AG04449 (cell line): Measurements from ENCODE around the gene KCNMA1.

Source experiments
- CTCF ChIA-PET: fragments of 350-600 bp; formaldehyde crosslinking; extraction: SDS; loops from one replicate; lab custom pipeline; 2021; ENCODE audit warnings: antibody characterized with exemption; lab: Yijun Ruan, JAX
- POLR2A ChIA-PET: fragments of 400-600, 350-600 bp; formaldehyde crosslinking; extraction: SDS; loops from one replicate; lab custom pipeline; 2020; ENCODE audit warnings: antibody characterized with exemption, inconsistent platforms; lab: Yijun Ruan, JAX
- DNase-seq: peaks from one replicate; pipeline ENCODE4 v3.0.0-alpha.2; 2010; ENCODE audit warnings: low read depth, low spot score
- H3K4me3 ChIP-seq: 2 replicates; pipeline ENCODE4 v1.5.1; 2011; ENCODE audit warnings: low read depth, mild to moderate bottlenecking, control low read depth, low read length
- CTCF ChIP-seq: IDR thresholded peaks from one replicate; pipeline ENCODE4 v1.5.1; 2011; ENCODE audit warnings: mild to moderate bottlenecking, moderate library complexity, low read length, control low read depth, inconsistent platforms; ENCODE audit not compliant: insufficient read depth; ENCODE audit errors: missing control alignments

KCNMA1 gene

GRCh38 chr10:77431980-77432797, 205.4 kb downstream of the KCNMA1 start:
- ChIA-PET CTCF (interaction anchor here (0.8 to 1.0 kb wide), 4 partner anchors 8 to 267 kb away, joined by 3 to 4 read pairs (median 4); no protein-coding TSS in a partner anchor), POLR2A (no interaction called here)
- H3K4me3 ChIP-seq, result no peak overlapping the region
- no peak for DNase-seq
- TF ChIP-seq CTCF, result no peak

DNA sequence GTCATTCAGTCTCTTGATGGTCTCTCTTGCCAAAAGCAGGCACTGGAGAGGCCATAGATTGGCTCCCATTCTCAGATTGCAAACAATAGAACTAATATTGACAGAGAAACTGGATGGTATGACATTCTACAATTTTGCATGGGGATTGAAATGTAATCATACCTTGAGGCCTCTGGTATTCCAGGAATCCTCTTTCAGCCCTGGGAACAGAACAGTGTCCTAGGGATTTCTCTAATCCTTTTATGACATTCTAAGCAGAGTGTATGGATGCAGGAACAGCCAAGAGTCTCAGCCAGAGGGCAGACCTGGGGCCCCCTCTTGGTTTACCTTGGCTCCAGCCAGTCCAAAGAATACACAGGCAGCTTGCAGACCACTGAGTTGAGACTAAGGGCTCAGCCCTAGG, 206.4 kb downstream of the KCNMA1 start:
- no peak overlapping the region for H3K4me3 ChIP-seq
- no peak for DNase-seq
- ChIA-PET CTCF (interaction anchor here (0.8 to 6.1 kb wide), 7 partner anchors 8 to 266 kb away, joined by 3 to 54 read pairs (median 4); no protein-coding TSS in a partner anchor), POLR2A (no interaction called here)
- no peak for TF ChIP-seq CTCF

- no peak overlapping the region for H3K4me3 ChIP-seq
- no peak for DNase-seq
- CTCF ChIA-PET, result interaction anchor here (1.1 to 6.1 kb wide), 8 partner anchors 8 to 257 kb away, joined by 4 to 54 read pairs (median 12); no protein-coding TSS in a partner anchor
- POLR2A ChIA-PET, result no interaction called here
- TF ChIP-seq CTCF, result no peak
These were observed 207.1 kb downstream of the KCNMA1 start for GRCh38 chr10:77430530-77430929.

DNA sequence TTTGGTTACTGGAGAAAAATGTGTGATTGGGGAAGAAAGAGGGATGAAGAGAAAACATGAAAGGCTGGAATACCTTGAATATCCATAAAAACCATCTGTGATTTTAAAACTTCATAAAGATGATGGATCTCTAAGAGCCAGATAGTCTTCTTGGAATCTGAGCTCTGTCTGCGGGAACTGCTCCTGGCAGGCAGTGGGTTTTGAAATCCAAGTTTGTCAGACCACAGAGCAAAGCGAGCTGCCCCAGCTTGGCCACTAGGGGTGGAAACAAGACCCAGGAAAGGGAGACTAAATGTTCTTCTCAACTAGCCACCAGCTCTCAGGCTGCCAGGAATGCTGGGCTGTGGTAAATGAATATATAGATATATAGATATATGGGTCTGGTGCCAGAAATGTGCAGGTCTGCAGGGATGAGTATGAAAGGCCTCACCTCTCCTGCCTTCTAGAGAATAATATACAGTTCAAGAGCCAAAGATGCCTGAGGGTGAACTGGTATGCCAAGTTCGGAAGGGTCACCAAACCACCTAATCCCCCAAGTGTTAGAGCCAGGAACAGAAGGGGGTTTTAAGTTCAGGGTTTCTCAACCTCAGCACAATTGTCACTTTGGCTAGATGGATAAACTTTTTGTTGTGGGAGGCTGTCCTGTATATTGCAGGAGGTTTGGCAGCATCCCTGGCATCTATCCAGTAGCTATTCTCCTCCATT, 208.8 kb downstream of the KCNMA1 start:
- ChIA-PET POLR2A (interaction anchor here (0.8 to 0.9 kb wide), 2 partner anchors 11 to 41 kb away, joined by 3 read pairs; no protein-coding TSS in a partner anchor), CTCF (interaction anchor here (0.7 to 8.8 kb wide), 34 partner anchors 10 to 285 kb away, joined by 3 to 54 read pairs (median 4); no protein-coding TSS in a partner anchor)
- no peak overlapping the region for H3K4me3 ChIP-seq
- TF ChIP-seq CTCF, result peak; percentile 87
- peak; percentile 51 for DNase-seq

DNA sequence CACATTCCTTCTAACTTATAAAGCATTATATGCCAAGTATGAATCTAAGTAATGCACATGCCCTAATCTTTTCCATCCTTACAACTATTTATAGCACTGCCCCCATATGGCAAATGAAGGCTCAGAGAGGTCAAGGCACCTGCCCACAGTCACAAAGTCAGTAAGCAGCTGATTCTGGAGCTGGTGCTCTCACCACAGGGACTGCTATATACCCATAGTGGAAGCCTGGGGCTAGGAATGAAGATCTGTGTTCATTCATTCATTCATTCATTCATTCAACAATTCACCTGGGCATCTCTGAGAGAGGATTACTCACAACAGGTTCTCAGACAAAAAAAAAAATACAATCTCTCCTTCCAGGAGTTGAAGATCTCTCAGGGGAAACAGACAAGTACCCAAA, 213.4 kb downstream of the KCNMA1 start:
- TF ChIP-seq CTCF, result no peak
- ChIA-PET CTCF (interaction anchor here (0.8 to 8.8 kb wide), 7 partner anchors 10 to 288 kb away, joined by 3 to 48 read pairs (median 3); no protein-coding TSS in a partner anchor), POLR2A (no interaction called here)
- H3K4me3 ChIP-seq, result no peak overlapping the region
- no peak for DNase-seq
